Stimulated activated CD8-positive, alpha-beta memory T cell treated with anti-CD3 and anti-CD28 coated beads, Interleukin-15, amount 100 ng/mL, for 24 hours (primary cell): Measurements from ENCODE around the gene ADCYAP1R1.

Experiments
- DNase-seq: peaks from one replicate; pipeline ENCODE4 v3.0.0-alpha.2; 2020; ENCODE audit warnings: low read depth

ADCYAP1R1 gene

GRCh38 chr7:31068006-31068675 lies 16.0 kb downstream of the ADCYAP1R1 start:
- DNase-seq: no peak

- DNase-seq: no peak
Observed at GRCh38 chr7:31069860-31070555, 17.9 kb downstream of the ADCYAP1R1 start.

DNA sequence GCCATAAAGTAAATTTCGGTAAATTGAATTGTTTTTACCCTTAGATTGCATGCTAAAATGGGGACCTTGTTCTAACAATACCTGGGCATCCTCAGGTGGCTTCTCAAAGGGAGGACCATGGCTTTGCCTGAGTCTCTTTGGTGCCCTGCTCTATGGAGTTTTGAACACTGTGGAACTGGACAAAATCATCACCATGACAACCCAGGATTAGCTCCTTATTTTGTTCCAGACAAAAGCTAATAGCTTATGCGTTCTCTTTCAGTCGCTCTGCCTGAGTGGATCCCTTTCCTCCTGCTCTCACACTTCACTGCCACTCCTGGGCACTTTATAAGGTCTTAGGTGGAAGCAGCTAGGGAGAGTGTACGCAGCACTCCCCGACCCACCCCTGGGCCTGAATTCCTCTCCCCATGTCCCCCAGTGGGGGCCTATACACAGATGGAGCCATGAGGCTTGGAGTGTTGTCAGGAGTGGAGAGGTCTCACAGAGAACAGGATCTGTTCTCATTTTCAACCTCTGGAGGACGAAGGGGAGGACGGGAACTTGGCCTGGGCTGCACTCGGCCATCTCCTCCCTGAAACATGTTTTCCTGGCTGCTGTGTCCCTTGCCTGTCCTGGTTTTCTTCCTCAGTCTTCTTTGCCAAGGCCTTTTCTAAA lies 19.0 kb downstream of the ADCYAP1R1 start:
- no peak for DNase-seq

GRCh38 chr7:31071645-31072029 lies 19.5 kb downstream of the ADCYAP1R1 start:
- no peak for DNase-seq

GRCh38 chr7:31073326-31074119 lies 21.4 kb downstream of the ADCYAP1R1 start:
- DNase-seq: no peak

- DNase-seq: no peak
Observed at GRCh38 chr7:31074120-31074383, 21.9 kb downstream of the ADCYAP1R1 start.

DNA sequence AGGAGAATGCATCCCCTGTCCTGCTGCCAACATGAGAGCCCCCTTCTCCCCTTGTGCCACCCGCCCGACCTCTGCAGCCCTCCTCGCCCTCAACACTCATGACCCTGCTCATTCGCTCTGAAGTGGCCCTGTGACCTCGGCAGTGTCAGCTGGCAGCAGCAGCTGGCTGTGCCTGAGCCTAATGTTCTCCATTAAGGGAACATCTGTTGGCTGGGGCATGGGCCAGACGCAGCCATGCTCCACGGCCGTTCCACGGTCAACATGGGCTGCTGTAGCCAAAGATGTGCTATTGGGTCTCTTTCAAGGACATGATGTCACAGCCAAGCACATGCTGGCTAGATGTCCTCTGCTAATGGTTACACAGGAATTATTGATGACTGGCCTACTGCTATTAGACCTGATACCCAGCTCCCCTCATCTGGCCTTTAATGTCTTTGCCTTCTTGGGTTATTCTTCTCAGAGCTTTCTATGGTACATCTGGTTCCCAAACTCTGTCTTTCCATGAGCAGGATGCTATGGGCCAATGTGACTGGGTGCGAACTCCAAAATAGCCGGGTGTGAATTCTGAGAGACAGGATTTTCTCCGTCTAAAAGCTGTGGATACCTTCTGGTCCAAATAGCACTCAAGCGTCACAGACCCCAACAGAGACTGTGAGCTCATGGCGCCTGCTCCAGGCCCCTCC lies 22.4 kb downstream of the ADCYAP1R1 start:
- no peak for DNase-seq

GRCh38 chr7:31075086-31075405 lies 22.9 kb downstream of the ADCYAP1R1 start:
- no peak for DNase-seq

DNA sequence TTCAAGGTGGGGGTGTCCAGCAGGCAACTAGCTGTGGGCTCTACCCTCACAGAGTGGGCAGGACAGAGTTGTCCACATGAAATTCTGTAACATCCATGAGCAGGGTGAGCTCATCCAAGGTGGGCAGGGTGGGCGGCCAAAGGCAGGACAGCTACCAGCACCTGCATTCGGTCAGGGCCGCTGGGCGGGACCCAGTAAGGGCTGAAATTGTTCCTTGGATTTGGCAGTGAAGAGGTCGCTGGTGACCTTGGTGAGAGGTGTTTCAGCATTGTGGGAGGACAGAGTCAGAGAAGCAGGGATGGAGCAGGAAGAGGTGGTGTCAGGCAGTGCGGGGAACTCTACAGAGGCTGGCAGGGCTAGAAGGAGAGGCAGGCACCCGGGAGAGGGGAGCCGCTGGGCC lies 23.9 kb downstream of the ADCYAP1R1 start:
- DNase-seq: no peak

GRCh38 chr7:31076641-31077310 lies 24.7 kb downstream of the ADCYAP1R1 start:
- no peak for DNase-seq

- no peak for DNase-seq
Observed at GRCh38 chr7:31077484-31078362, 25.6 kb downstream of the ADCYAP1R1 start.

GRCh38 chr7:31078363-31078990 lies 26.4 kb downstream of the ADCYAP1R1 start:
- no peak for DNase-seq

GRCh38 chr7:31079126-31079823 lies 27.2 kb downstream of the ADCYAP1R1 start:
- DNase-seq: no peak

DNA sequence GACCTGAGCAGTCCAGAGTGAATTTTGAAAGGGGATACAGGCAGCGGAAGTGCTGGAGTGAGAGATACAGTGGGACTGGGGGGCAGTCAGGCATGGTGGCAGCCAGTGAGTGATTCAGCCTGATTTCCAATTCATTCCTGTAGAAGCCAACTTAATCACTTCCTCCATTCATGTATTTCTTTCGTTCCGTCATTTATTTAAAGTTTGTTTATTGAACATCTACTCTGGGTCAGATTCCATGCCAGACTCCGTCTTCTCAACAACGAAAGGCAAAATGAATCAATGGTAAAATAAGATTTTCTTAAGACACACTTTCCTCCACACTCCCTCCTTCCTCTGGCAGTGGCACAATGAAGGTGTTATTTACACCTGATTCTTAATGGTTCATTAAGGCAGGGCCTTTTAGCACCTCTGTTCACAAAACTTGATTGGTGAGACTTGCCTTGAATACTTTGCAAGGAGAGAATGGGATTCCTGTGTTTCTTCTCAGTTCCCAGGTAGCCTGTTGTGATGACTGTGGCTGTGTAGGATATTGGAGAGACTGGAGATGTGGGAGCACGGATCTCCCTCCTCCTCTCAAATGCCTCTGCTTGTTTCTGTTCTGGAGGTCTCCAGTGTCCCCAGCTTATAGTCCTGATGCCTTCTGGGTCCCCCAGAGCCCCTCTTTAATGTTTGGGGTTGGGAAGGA lies 27.9 kb downstream of the ADCYAP1R1 start:
- no peak for DNase-seq

- DNase-seq: no peak
Observed at GRCh38 chr7:31080763-31081162, 28.7 kb downstream of the ADCYAP1R1 start.

GRCh38 chr7:31082017-31082416 lies 29.9 kb downstream of the ADCYAP1R1 start:
- no peak for DNase-seq

- DNase-seq: no peak
Observed at GRCh38 chr7:31082447-31082846, 30.3 kb downstream of the ADCYAP1R1 start.

DNA sequence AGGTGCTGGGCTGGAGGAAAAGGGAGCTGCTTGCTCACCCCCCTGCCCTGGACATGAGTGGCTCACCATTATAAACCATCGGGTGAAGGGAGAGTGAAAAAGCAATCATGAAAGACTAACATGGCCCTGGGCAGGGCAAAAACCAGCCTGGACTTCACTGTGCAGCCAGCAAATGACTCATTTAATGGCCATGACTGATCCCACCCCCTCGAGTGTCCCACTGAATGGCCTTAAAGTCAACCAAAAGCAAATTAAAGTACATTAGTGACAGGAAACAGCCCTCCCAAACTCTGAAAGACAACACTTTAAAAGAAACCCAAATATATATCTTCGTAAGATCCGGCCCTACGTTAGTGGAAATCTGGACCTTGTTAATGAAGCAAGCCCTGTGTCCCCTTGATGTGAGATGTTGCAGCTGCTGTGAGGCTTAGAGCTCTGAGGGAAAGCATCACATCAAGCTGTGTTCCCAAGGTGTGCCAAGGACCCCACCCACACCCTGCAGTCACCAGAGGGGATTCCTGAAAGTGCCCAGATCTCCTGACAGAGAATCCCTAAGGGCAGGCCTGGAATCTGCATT lies 31.2 kb downstream of the ADCYAP1R1 start:
- DNase-seq: no peak

- no peak for DNase-seq
Observed at GRCh38 chr7:31084226-31084625, 32.1 kb downstream of the ADCYAP1R1 start.
